Measurements from ENCODE around the gene ITGA11.

ITGA11 gene

DNA sequence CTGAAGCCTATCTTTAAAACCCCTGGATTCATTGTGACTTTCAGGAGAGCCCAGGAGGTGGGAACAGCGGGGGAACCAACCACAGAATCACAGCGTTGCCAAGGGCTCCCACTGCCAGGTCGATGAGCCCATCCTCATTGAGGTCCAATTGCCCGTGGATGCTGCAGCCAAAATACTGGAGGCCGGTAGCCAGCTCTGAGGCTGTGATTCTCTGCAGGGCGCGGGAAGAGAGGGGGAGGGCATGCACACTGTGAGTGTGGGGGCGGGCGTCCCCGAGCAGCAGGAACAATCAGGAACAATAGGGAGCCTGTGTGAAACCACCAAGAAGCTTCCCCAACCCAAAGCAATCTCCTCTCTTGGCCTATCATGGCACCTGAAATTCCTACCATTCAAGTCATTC lies 101.1 kb downstream of the ITGA11 start:
- no peak for DNase-seq (ENCODE audit: low spot score)

DNA sequence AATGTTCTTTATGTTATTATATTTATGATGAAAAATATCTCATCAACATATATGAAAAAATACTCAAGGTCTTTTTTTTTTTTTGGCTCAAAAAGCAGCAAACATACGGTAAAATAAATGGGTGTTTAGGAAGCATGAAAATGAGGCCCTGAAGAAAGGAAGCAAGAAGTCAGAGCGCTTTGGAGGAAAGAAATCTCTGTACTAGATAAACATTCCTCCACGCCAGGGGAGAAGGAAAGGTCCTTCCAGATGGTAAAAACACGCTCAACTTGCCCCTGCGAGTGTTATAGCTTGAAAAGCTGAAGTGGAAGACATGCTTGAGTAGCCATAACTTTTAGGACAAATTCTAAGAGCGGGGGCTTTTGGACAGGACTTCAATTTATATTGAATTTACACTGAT lies 101.5 kb downstream of the ITGA11 start:
- DNase-seq (ENCODE audit: low spot score) = no peak

DNA sequence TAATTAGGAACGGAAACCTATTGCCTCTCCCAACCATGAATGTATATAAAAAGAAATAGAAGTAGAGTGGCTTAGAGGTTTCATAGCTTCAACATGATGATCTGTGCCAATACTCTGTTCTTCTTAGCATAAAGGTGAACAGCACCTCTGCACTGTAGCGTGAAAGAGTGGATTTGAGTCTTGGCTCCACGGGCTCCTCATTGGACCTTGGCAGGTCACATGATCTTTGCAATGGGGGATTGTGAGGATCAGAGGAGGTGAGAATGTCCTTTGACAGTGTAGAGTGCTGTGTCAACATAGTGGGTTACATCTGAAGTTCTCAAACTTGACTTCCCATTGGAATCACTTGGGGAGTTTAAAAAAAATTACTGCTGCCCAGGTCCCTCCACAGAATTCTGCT lies 103.0 kb downstream of the ITGA11 start:
- no peak for DNase-seq (ENCODE audit: low spot score)

DNA sequence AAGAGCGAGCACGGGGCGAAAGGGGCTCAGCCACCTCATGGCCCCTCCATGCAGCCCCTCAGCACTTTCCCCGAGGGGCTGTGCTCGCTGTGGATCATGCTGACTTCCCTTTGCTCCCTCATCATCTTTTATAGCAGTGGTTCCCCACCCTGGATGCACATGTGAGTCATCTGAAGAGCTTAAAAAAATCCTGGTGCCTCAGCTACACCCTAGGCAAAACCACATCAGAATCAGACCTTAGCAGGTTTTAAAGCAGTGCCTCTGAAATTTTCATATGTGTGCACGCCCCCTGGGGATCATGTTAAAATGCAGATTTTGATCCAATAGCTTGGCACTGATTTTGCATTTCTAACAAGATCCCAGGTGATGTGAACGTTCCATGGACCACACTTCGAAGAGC lies 103.5 kb downstream of the ITGA11 start:
- DNase-seq (ENCODE audit: low spot score) = no peak

DNA sequence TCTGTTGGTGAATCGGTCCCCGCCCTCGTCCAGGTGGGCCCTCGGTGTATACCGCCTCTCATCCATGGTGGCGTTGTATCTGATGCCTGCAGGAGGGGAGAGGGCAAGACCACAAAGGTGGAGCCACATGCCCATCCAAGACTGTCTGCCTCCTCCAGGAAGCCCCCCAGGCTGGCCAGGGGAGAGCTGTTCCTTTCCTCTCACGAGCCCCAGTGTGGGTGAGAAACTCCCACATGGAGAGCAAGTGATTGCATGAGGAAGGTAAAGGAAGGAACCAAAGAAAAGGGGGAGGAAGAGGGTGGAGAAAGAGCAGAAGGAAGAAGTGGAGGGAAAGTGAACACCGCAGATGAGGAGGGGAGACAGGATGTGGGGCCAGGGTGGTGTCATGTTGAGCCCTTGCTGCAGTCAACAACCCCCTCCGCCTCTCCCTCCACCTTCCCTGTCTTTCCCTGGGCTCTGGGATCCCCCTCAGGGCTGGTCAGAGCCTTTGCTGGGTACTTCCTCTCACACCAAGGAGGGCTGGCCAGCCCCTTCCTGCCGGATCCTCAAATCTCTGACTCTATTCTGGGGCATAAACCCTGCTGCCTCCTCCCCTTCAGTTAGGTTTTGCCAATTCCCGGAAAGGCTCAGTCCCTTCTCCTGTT lies 105.1 kb downstream of the ITGA11 start:
- no peak for DNase-seq (ENCODE audit: low spot score)

DNA sequence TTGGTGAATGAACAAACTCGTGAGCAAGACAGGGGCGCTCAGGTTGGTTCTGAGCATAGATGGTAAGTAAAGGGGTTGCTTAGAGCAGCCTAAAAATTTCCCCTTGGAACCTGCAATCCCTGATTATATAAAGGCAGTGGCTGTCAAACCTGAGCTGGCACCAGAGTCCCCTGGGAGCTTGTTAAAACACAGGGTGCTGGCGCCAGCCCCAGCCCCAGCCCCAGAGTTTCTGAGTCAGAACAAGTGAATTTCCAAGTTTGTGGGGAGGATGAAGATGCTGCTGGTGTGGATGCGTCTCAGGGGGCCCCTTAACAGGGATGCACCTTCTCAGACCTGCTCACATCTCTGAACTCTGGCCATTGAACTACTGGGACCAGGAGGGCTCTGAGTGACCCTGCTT lies 106.2 kb downstream of the ITGA11 start:
- DNase-seq (ENCODE audit: low spot score) = no peak

DNA sequence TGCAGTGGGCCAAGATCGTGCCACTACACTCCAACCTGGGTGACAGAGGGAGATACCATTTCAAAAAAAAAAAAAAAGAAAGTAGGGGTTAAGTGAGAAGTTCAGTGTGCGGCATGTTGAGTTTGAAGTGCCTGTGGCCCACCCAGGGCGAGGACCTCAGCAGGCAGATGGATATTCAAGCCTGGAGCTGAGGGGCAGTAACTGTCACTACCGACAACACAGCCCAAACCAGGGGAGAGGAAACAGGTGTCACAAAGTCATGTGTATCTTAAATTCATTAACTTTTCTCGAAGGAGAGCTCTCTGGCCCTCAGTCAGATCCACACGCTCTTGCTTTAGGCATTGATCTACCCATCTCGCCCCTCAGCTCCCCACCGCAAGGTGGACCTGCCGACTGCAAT lies 109.2 kb downstream of the ITGA11 start:
- no peak for DNase-seq (ENCODE audit: low spot score)

DNA sequence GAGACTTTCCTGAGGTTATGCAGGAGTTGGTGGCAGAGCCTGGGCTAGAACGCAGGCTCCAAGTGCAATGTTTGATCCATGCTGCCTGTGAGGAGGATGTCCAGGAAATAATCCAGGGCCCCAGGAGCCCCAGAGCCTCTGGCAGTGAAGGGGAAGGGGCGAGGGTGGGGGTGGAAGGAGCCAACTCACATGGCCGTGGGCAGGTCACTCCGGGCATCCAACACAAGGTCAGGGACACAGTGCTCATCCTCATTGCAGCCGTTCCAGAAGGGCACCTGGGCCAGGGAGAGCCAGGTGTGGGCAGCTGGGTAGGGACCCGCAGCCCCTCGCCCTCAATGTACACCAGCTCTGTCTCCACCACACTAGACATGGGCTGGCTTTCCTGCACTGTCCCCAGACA lies 110.7 kb downstream of the ITGA11 start:
- DNase-seq (ENCODE audit: low spot score) = no peak

DNA sequence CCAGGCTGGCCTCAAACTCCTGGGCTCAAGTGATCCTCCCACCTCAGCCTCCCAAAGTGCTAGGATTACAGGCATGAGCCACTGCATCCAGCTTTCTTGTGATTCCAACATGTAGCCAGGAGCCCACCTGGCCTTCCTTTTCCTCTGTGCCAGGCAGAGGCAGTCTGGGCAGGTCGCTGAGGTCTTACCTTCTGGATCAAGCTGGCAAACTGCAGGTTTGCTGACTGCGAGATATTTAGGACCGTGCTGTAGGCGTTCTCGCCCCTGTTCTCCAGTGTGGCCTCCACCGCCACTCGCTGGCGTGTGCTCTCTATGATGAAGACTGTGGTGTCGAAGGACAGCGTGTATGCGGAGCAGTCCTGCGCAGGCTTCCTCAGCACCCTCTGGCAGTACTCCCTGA lies 112.0 kb downstream of the ITGA11 start:
- no peak for DNase-seq (ENCODE audit: low spot score)

DNA sequence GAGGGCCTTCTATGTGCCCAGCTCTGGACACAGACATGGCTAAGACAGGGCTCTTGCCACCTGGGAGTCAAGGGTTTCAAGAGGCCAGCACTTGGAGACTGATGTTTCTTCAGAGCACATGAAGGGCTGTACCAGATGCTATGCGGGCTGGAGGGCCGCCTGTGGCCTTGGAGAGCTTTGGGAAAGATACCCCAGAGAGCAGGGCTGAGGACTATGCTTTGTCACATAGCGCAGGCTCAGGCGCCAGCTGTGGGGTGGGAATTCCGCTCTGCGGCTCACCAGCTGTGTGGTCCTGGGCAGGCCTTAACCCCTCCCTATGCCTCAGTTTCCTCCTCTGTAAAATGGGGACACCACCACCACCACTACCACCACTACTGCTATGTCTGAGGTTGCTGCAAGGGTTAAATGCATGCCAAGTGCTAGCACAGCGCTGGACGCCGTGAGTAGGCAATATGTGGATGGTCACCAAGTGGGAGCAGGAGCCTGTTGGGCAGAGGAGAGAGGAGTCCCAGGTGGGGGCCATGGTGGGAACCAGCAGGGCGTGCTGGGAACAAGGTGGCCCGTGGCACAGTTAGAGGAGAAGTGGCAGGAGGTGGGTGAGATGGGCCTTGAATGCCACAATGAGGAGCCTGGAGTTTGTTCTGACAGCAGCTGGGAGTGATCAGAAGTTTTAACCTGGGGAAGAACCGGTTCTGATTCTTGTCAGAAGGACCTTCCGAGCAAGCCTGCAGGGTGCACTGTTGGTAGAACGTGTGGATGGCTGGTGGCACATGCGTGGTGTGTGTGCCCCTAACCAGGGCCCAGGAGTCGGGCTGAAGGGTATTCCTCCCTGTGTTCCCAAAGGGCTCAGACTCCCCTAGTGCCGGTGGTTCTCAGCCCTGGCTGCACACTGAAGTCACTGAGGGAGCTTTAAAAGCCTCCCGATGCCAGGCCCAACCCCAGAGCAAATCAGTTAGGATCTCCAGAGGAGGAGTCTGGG lies 112.7 kb downstream of the ITGA11 start:
- no peak for DNase-seq (ENCODE audit: low spot score)

DNA sequence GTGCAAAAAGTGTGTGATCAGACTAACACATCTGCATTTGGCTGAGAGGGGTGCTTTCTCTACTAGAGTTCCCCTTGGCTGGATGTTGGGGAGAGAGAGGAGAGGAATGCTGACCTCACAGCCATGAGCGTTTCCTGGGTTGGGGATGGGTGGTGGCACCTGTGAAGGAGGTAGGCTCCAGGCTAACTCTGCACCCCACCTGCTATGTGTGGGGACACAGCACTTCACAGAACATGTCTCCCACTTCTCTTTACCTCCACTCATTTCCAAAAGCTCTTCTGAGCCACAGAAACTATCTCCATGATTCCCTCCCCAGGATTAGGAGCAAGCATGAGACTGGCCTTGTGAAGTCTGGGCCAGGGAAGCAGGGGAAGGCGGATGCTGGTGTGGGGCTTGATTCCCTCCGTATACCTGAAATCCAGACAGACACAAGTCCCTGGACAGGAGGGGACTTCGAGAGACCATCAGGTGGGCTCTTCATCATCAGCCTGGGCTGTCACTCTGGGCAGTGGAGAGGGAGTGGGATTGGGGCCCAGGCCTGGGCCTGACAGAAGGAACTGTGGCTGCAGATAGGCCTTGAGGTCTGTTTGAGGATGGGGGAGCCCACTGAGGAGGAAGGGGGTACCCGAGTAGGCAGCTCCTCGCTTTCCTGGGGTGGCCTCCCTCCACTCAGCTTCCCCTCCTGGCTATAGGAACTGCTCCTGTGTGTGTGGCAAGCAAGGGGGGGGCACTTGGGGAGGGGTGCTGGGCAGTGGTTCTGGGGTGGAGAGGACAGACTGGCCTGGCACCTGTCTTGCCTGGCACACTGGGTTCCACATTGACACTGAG lies 113.7 kb downstream of the ITGA11 start:
- DNase-seq (ENCODE audit: low spot score) = no peak

DNA sequence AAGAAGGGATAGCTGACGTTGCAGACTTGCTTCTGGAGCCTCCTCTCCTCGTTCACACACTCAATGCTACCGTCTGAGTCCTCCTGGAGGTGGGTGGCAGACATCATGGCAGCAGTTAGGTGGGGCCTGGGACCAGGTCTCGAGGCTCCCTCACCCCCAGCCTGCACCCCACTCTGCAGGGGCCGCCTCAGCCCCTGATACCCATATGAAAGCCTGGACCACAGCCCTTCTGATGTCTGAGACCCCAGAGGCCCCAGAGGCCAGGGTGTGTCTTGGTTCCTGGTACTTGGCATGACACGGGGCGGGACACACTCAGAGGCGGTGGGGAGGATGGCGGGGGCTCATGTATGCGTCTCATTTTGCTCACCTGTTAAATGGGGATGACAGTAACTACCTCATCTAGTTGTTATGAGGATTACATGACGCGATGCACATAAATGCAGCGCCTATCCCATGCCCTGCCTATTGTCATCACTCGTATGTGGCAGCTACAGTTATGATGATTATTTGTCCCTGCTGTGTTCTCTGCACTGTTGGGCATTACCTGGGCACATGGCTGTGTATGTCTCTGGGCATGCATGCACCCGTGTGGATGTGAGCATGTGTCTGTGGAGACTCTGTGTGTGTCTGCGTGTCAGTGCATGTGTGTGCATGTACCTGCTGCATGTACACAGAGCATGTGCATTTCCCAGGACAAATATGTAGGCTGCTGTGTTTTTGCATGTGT lies 114.5 kb downstream of the ITGA11 start:
- no peak for DNase-seq (ENCODE audit: low spot score)

DNA sequence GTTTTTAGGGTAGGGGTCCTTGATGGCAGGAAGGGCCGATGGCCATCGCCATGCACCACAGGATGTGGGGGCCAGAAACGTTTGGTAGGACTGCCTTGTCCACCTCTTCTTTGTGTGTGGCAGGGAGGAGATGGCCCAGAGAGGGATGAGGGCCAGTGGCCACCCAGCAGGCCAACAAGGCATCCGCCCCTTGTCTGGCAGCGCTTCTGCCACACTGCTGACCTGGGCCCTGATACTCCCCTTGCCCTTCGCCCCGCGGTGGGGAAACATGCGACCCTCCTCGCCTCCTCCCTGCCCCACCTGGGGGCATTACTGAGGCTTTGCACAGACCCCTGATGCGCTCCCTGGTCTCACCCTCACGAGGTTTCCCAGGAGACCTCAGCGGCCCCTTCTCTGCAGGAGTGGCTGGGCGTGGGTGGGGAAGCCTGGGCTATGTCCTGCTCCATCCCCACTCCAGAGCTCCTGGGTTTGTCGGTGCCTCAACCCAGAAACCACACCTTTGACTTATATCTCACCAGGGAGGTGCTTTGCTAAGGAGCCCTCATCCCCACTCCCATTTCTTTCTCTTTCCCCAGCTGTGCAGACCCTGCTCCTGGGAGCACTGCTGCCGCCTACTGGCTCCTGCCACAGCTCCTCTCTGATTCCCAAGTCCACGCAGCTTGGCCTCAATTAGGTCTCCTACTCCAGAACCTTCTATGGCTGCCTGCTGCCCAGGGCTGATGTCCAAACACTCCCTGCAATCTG lies 115.7 kb downstream of the ITGA11 start:
- no peak for DNase-seq (ENCODE audit: low spot score)

DNA sequence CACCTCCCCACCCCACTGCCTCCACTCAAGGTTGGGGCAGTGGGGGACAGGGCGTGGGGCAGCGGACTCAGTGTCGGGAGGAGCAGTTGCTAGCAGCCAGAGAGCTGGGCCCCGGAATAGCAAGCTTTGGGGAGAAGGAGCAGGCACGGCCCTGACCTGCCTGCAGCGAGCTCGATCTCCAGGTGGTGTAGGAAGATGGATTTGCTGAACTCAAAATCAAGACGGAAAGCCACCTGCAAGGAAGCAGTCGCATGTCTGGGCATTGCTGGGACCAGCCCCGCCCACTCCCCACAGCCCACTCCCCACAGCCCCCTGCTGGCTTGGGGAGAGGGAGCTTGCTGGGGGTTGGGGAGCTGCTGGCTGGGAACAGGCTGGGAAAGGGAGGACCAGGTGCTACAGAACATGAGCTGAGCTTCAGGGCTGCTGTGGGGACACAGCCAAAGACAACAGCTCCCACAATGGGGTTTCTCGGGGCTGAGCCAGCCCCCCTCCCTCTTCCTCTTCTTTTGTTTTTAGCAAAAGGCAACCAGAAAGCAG lies 116.4 kb downstream of the ITGA11 start:
- no peak for DNase-seq (ENCODE audit: low spot score)

DNA sequence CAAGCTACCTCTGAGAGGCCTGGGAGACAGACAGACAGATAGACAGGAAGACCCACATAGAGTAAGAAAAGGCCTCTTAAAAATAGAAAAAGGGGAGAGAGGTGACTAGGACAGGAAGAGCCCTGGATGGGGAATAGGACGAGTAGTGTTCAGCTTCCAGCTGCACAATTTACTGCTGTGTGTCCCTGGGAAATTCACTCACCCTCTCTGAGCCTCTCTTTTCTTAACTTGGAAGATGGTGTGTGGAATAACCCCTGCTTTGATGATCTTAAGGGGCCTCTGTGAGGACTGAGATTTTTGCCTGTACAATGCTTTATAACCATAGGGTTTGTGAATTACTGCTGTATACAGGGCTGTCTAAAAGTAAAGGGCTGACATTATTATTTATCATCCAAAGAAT lies 116.9 kb downstream of the ITGA11 start:
- no peak for DNase-seq (ENCODE audit: low spot score)

DNA sequence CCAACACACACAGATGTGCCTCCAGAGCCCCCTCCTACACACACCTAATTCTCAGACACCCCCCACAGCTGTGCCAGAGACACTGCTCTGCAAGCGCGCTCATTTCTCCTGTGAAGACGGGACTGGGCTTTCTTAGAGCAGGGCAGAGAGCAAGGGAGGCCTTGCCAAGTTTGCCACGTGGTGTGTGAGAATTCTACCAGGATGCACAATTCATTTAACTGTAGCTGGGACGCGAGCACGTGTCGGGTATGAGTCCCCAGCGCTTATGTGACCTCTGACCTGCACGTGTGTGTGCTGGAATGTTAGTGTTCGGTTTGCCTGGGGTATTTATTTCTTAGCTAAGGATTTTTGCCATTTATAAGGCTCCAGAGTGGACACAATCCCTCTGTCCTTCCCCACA lies 117.4 kb downstream of the ITGA11 start:
- no peak for DNase-seq (ENCODE audit: low spot score)

DNA sequence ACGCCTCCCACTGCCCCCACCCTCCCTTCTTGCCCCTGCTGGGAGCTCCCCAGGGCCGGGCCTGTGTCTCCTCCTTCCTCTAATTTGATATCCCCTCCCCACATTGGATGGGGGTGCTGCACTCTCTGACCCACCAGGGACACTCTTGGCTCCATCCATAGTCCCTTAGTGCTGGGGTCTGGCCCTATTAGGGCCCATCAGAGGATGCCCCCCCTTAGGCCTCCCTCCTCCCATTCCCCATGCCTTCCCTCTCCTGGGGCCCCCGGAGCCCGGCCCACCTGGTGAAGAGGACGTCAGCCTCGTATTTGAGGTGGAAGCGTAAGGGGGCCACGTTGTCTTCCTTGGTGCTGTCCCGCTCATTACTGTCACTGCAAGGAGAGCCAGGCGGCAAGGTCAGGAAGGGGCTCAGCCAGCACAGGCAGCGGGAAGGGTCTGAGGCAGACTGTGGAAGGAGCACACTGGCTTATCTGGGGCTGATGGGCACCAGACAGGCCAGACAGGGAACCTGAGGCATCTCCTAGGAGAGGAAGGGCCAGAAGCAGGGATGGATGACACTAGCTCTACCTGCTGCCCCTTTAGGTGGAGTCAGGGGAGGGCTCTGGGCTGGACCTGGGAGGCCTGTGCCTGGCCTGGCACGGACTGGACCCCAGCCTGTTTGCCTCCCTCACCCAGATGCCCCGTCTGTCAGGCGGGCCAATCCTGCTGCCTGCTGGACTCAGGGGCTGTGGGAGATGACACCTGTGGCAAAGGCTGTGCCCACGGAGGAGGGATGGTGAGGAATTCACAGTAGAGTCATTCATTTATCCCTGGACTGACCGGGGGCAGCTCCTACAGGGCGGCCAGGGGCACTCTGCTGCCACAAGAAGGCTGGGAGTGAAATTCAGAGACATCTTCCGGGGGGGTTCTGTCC lies 118.2 kb downstream of the ITGA11 start:
- no peak for DNase-seq (ENCODE audit: low spot score)

DNA sequence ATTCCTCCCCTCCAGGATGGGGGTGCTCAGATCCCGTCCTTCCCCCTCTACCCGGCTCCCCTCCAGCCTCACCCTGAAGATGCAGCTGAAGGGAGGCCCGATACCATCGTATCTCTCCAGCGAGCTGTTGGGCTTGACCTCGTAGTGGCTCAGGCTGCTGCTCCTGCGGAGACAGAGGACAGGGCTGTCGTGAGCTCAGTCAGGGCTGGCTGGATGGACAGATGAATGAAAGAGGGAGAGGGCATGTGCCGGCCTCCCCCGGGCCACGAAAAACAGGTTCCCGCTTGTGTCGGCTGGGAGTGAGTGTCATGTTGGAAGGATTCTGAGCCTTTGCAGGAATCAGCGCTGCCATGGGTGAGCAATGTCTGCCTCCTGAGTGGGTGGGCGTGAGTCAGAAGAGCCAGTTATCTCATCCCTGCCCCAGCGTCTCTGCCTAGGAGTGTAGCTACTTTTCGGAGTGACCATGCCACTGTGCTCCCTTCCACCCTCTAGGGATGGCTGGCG lies 119.2 kb downstream of the ITGA11 start:
- no peak for DNase-seq (ENCODE audit: low spot score)

DNA sequence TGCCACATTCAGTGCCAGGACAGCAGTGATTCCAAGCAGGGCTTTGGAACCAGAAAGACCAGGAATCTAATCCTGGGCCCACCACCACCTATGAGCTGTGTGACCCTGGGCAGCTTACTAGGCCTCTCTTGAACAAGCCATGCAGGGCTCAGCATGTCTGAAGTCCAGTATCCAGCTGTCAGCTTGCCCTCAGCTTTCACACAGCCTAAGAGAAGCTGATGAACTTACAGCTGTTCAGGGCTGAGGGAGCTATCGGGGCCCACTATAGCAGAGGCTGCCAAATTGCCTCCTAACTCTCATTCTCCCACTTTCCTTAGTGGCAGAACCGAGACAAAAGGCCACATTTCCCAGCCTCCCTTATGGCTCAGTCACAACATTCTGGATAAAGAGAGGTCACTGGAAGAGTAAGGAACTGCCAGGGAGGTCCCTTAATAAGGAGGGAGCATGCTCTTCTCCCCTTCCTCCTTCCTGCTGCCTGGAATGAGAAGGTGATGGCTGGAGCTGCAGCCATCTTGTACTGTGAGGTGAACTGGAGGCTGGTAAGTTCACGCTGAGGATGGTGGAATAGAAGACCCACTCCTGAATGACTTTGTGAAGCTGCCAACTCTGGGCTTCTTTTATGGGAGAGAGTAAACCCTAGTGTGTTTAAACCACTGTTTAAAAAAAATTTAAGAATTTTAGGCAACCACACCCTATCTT lies 120.0 kb downstream of the ITGA11 start:
- no peak for DNase-seq (ENCODE audit: low spot score)
